Fibroblast of pulmonary artery (primary cell): ENCODE data around the gene SNX18.

ENCODE experiments used
- DNase-seq: peaks from one replicate; pipeline ENCODE4 v3.0.0-alpha.2; 2010; ENCODE audit warnings: low read depth
- H3K4me3 ChIP-seq: replicated peaks from 2 replicates; pipeline ENCODE4 v1.5.1; 2011; ENCODE audit warnings: low read depth, mild to moderate bottlenecking, control low read depth, low read length, moderate library complexity
- CTCF ChIP-seq: IDR thresholded peaks from 2 replicates; pipeline ENCODE4 v1.5.1; 2011; ENCODE audit warnings: mild to moderate bottlenecking, control low read depth, low read length, inconsistent platforms; ENCODE audit errors: missing control alignments

SNX18 gene

GRCh38 chr5:54540286-54540685, 22.7 kb downstream of the SNX18 start:
- no peak for TF ChIP-seq CTCF
- H3K4me3 ChIP-seq: no peak overlapping the region

GRCh38 chr5:54541823-54542783, 24.5 kb downstream of the SNX18 start:
- H3K4me3 ChIP-seq: no peak overlapping the region
- DNase-seq: no peak
- no peak for TF ChIP-seq CTCF

More at GRCh38 chr5:54540286-54540685, 22.7 kb downstream of the SNX18 start:
- DNase-seq: no peak

- no peak for TF ChIP-seq CTCF
- no peak for DNase-seq
- H3K4me3 ChIP-seq: no peak overlapping the region
These were observed 26.5 kb downstream of the SNX18 start for GRCh38 chr5:54544044-54544443.

- no peak for DNase-seq
- H3K4me3 ChIP-seq: no peak overlapping the region
- no peak for TF ChIP-seq CTCF
These were observed 28.2 kb downstream of the SNX18 start for GRCh38 chr5:54545796-54546195.

DNA sequence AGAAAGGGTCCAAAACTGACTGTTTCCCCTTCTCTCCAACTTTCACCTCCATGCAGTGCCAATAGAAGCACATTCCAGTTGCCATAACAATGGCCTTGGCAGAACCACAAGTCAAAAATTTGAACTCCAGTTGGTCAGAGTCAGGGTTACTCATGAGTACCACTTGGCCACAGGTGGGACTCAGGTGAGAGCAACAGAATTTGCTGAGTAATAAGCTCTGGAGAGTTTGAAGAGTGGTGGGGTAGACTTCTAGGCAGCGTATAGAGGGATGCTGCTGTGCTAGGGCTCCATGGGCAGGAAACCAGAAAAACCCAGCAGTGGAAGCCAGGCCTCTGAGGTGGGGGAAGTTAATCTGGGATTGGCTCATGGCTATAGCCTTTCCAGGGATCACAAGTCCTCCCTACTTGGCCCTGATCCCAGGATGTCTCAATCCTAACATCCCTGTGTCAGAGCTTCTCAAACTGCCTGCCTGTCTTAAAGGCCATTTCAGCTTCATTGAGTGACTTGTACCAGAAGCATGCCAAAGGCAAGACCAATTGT, 30.2 kb downstream of the SNX18 start:
- peak; percentile 95 for DNase-seq
- no peak overlapping the region for H3K4me3 ChIP-seq
- TF ChIP-seq CTCF: no peak

DNA sequence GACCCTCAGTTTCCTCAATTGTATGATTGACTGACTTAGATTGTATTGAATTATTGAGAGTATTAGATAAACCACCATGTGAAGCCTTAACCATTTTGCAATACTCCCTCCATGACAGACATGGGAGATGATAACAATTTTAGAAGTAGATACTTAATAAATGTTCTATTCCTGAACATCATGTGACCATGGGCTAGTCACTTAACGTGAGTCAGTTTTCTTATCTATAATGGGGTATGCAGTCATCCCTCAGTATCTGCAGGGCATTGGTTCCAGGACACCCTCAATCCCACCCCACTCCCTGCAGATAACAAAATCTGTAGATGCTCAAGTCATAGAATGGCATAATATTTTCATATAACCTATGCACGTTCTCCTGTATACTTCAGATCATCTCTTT, 31.0 kb downstream of the SNX18 start:
- no peak for TF ChIP-seq CTCF
- no peak for DNase-seq
- H3K4me3 ChIP-seq: no peak overlapping the region
